Stimulated activated CD4-positive, alpha-beta T cell treated with anti-CD3 and anti-CD28 coated beads, Interleukin-4, amount 100 ng/mL, for 24 hours (primary cell): Measurements from ENCODE around the gene ZNF506.
A peak's percentile ranks its signal among the peaks of the same experiment; 100 is the strongest.
"Not testable (repeated sequence)": the region's sequence is repeated elsewhere in the genome, so short reads cannot be mapped to it uniquely, and the experiment has no call there.

Experiments
- DNase-seq: peaks from one replicate; pipeline ENCODE4 v3.0.0-alpha.2; 2020

The ZNF506 gene

GRCh38 chr19:19821366-19821951 is at the start of gene ZNF506:
Gene ZNF506, minus strand, starts transcription at chr19:19821750. Its CDS starts 147 bp downstream, at chr19:19821603.
- peak; percentile 98 for DNase-seq

GRCh38 chr19:19870086-19870485 is 48.5 kb upstream of the ZNF506 start:
- not testable (repeated sequence) for DNase-seq

GRCh38 chr19:19866611-19867248 is 45.2 kb upstream of the ZNF506 start:
- peak; percentile 52 for DNase-seq

DNA sequence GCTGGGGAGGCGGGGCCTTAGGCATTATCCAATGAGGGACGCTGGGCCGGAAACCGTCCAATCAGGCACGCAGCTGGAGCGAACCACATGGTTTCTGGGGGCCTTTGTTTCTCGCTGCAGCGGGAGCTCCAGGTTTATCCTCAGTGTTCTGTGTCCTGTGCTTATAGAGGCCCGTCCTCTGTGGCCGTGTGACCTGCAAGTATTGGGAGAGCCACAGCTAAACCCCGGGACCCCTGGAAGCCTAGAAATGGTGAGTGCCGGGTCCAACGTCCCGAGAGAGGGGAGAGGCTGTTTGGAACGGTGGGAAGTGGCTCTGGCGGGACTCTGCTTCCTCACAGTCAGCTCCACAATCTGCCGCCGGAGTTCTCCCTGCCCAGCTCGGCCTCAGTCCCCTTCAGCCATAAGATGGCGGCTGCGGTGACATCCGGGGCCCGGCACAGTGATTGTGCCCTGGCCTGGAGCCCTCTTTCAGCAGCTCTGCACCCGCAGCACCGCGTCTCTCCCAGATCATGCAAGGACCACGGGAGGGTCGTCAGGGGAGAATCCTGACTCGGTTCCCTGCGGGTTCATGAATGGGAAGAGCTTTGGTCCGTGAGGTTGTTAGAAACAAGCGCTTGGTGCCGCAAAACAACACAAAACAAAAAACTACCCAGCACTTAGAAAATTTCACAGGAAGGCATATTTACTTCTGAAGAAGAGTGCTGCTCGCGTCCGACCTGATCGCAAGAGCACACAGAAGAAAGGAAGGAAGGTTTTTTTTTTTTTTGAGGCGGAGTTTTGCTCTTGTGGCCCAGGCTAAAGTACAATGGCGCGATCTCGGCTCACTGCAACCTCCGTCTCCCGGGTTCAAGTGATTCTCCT is 44.4 kb upstream of the ZNF506 start, which contains the start of gene ZNF253:
Gene ZNF253 (plus strand): TSS at position 133 of the 861 bp plus-strand sequence. CDS start 115 bp downstream, at position 248.
- peak; percentile 97 for DNase-seq

- DNase-seq, result peak; percentile 19
Observed at GRCh38 chr19:19860756-19861390, 39.3 kb upstream of the ZNF506 start.

- DNase-seq, result no peak
Observed at GRCh38 chr19:19858751-19859150, 37.2 kb upstream of the ZNF506 start.

DNA sequence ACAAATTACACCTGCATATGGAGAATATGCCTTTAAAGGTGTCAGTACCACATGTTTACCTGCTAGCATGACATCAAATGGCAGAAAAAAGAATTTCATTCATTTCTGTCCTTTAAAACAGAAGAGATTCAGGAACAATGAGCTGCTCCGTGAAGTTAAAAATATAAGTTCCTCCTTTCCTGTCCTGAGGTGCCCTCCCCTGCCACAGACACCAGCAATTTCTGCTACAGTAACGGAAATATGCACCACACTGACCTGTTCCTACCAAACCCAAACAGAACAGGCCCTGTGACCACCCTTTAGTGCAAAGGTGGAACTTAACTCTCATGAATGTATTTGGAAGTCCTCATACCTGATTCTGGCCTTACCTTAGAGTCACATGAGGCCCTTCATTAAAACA is 30.2 kb upstream of the ZNF506 start:
- DNase-seq, result not testable (repeated sequence)

GRCh38 chr19:19849056-19849455 is 27.5 kb upstream of the ZNF506 start:
- no peak for DNase-seq

DNA sequence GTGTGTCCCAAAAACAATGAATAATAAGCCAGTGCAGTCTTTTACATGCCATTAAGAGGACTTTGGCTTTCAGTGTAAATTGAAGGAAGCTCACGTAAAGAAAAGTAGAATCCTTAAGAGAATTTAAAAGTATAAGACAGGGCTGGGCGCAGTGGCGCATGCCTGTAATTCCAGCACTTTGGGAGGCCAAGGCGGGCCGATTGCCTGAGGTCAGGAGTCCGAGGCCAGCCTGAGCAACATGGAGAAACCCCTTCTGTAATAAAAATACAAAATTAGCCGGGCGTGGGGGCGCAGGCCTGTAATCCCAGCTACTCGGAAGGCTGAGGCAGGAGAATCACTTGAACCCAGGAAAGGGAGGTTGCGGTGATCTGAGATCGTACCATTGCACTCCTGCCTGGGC is 26.2 kb upstream of the ZNF506 start:
- no peak for DNase-seq

- DNase-seq, result no peak
Observed at GRCh38 chr19:19835560-19836038, 14.0 kb upstream of the ZNF506 start.

GRCh38 chr19:19826875-19827274 is 5.3 kb upstream of the ZNF506 start:
- no peak for DNase-seq

DNA sequence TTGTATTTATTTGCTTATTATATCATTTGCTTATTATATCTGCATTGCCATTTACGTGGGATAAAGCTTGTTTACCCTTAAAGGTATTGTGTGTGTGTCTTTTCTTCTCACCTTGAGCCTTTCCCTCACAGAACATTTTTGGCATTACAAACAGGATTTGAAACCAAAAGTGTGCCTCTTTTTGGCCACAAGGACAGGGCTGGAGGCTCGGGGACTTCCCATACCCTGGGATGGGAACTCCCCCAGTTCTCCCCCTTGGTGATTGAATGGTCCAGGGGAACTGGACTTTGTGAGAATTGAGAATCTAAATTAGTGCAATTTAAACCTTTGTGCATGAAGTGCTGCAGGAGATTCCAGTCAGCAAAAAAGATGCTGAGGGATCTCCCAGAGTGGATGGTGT is 2.4 kb upstream of the ZNF506 start:
- no peak for DNase-seq

DNA sequence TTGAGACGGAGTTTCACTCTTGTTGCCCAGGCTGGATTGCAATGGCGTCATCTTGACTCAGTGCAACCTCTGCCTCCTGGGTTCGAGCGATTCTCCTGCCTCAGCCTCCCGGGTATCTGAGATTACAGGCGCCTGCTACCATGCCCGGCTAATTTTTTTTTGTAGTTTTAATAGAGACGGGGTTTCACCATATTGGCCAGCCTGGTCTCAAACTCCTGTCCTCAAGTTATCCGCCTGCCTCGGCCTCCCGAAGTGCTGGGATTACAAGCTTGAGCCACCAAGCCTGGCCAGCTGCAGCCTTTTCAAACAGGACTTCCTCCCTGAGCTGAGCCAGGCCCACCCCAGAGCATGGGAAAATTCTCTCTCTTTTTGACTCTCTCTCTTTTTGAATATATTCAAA is 426 bp upstream of the ZNF506 start:
- not testable (repeated sequence) for DNase-seq

DNA sequence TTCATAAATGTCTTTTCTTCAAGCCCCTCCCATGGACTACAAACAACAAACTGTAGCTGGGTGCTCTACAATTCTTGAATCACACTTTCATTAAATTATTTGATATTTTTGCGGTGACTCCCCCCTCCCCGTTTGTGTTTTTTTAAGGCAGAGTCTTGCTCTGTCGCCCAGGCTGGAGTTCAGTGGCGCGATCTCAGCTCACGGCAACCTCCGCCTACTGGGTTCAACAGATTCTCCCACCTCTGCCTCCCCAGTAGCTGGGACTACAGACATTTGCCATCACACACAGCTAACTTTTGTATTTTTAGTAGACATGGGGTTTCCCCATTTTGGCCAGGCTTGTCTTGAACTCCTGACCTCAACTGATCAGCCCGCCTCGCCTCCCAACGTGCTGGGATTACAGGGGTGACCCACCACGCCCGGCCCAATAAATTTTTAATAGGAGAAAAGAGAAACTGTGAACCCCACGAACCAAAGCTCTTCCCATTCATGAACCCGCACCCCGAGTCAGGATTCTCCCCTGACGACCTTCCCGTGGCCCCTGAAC is 703 bp downstream of the ZNF506 start:
- no peak for DNase-seq

GRCh38 chr19:19817357-19817756 is 4.2 kb downstream of the ZNF506 start:
- DNase-seq, result peak; percentile 60

DNA sequence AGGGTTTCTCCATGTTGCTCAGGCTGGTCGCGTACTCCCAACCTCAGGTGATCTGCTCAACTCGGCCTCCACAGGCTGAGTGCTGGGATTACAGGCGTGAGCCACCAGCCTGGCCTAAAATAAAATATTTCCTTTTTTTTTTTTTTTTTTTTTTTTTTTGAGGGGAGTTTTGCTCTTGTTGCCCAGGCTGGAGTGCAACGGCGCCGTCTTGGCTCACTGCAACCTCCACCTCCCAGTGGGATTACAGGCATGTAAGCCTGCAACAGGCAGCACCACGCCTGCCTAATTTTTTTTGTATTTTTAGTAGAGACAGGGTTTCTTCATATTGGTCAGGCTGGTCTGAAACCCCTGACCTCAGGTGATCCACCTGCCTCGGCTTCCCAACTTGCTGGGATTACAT is 4.9 kb downstream of the ZNF506 start:
- no peak for DNase-seq

DNA sequence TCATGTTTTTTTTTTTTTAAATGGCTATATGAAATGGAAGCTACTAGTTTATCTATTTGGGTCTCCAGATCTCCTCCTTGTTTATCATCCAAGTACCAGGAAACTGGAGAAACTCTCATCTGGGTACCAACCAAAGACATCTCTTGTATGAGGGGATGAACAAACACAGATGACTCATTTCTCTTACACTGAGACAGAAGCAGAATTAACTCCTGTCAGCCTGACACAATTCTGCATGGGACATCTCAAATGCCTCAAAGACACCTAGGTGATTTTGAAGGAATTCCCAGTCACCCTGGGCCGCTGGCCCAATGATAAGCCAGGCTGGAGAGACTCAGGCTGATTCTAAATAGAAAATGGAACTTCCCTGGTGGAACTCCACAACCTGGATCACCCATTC is 9.6 kb downstream of the ZNF506 start:
- DNase-seq, result not testable (repeated sequence)

DNA sequence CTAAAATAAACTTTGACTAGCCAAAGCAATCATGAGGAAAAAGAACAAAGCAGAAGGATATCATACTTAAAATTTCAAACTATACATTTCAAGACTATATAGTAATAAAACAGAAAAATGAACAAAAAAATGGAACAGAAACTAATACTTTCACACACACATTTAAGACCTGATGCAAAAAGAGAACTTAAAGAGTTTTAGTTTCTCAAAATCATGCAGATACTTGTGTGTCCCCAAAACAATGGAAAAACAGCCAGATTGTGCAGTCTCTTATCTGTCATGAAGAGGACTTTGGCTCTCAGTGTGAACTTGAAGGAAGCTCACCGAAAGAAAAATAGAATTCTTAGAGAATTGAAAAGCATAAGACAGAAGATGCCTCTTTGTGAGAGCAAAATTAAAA is 16.1 kb downstream of the ZNF506 start:
- no peak for DNase-seq

DNA sequence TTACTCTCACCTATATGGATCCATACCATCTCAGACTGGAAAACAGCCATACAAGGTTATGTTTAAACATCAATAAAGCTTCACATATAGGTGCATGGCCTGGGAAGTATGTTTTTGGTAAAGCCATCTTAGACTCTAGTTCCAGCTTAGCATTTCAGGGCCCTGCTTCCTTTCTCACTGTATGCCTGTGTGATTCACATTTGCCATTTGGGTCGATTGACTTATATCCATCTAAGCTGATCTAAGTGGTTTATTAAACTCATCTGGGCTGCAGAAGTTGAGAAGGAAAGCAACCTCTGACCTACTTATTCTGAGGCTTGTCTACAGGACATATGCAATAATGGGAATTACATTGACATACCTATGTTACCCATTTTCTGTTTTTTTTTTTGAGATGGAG is 33.5 kb downstream of the ZNF506 start:
- no peak for DNase-seq

DNA sequence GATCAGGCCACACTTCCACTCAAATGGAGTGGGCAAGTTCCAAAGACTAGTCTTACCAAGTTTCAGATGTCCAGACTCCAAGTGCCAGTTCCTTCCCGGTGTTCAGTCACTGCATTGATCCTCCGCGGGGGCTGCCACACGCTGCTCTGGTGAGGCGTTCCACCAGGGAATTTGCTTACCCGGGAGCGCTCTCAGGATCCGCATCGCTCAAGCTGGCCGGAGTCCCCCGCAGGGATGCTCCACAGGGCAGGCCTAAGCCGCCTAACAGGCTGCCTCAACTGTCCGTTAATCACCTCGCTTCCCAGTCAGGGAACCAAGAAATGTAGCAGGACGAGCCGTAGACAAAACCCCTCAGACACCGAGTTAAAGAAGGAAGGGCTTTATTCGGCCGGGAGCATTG is 36.1 kb downstream of the ZNF506 start:
- DNase-seq, result not testable (repeated sequence)

GRCh38 chr19:19782783-19783182 is 38.8 kb downstream of the ZNF506 start:
- peak; percentile 68 for DNase-seq

DNA sequence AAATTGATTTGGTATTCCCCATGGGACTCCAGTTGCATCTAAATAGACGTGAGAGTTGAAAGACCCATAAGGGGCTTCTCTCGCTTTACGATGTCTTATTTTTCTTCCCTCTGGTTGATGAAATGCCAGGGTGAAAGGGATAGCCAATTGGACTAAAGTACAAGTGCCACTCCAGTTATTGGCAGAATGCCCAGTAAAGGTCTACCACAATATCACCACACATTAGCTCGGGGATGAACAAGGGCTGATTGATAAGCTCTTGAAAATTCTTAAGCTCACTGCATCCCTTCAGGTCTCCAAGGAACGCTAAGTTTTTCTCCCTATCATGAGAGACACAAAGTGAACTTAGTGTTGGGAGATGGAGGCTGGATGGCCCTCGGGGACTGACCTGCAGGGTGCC is 39.8 kb downstream of the ZNF506 start:
- not testable (repeated sequence) for DNase-seq

DNA sequence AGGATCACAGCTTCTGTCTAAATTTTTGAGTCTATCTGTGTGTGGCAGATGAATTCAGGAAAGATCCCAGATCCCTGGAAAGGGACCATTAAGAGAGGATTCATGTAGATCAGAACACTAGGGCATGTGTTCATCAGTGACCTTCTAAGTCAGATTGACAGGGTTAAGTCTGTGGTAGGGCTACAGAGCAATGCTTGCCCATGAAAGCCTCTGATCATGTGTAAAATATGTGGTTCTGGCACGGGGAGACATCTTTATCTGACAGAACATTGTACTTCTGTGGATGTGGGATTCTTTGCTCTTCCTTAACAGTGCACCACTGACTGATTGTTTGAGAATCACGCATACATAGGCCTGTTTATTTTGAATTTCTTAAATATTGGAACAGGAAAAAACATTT is 42.9 kb downstream of the ZNF506 start:
- DNase-seq, result no peak
